SJCRH30 (cell line): ENCODE results near the gene TMEM175. TPM values are rescaled to one million over a fixed set of nuclear protein-coding genes. Genes with fewer than 3 reads are reported as not detected.

Experiments used
- DNase-seq, 2 experiments: peaks; one replicate each; pipeline ENCODE4 v3.0.0-alpha.2; 2015 to 2020
- H3K27ac ChIP-seq: fragments of 250-450 bp; sonication (Bioruptor Pico); 2 replicates; pipeline ENCODE4 v1.5.1; 2020; ENCODE audit warnings: mild to moderate bottlenecking, moderate library complexity
- H3K27me3 ChIP-seq: fragments of 250-450 bp; sonication (Bioruptor Pico); 2 replicates; pipeline ENCODE4 v1.5.1; 2020; ENCODE audit warnings: mild to moderate bottlenecking, moderate library complexity
- H3K36me3 ChIP-seq: fragments of 250-450 bp; sonication (Bioruptor Pico); 2 replicates; pipeline ENCODE4 v1.5.1; 2020; ENCODE audit warnings: mild to moderate bottlenecking, moderate library complexity
- H3K4me1 ChIP-seq: fragments of 250-450 bp; sonication (Bioruptor Pico); 2 replicates; pipeline ENCODE4 v1.5.1; 2020; ENCODE audit warnings: mild to moderate bottlenecking, moderate library complexity
- H3K4me3 ChIP-seq: fragments of 250-450 bp; sonication (Bioruptor Pico); 2 replicates; pipeline ENCODE4 v1.5.1; 2020; ENCODE audit warnings: mild to moderate bottlenecking, moderate library complexity
- H3K9me3 ChIP-seq: fragments of 250-450 bp; sonication (Bioruptor Pico); replicated peaks from 2 replicates; pipeline ENCODE4 v1.5.1; 2020; ENCODE audit warnings: mild to moderate bottlenecking, moderate library complexity
- total RNA-seq: library from RNA; depleted of rRNA; stranded (reverse); fragments of >200 nt; shearing (Covaris generic); gene quantifications from 2 replicates; pipeline ENCODE4 v1.2.3, GENCODE V29; 2014

The TMEM175 gene
- total RNA-seq, 1 experiment from 2014 or later = 6.8 TPM

- no peaks in the 10 kb centered on the region for H3K4me1 ChIP-seq
- H3K27ac ChIP-seq = no peak overlapping the region
- H3K36me3 ChIP-seq = no peaks in the 10 kb centered on the region
- no peak overlapping the region for H3K4me3 ChIP-seq
- H3K9me3 ChIP-seq = no peaks in the 10 kb centered on the region
- H3K27me3 ChIP-seq = no peaks in the 10 kb centered on the region
- DNase-seq = peak in 1 of 2 experiments; percentile 26
Observed at GRCh38 chr4:985123-985830, 53.0 kb downstream of the TMEM175 start.

GRCh38 chr4:986428-986878, 54.2 kb downstream of the TMEM175 start:
- H3K36me3 ChIP-seq = no peaks in the 10 kb centered on the region
- no peaks in the 10 kb centered on the region for H3K27me3 ChIP-seq
- H3K27ac ChIP-seq = no peak overlapping the region
- H3K4me1 ChIP-seq = no peaks in the 10 kb centered on the region
- peak overlapping the region; percentile 60 for H3K4me3 ChIP-seq
- DNase-seq = no peak
- no peaks in the 10 kb centered on the region for H3K9me3 ChIP-seq

- peak; percentile 83 to 87 for DNase-seq
- H3K9me3 ChIP-seq = no peaks in the 10 kb centered on the region
- H3K4me3 ChIP-seq = peak within 1 kb of the TSS; percentile 60
- no peaks in the 10 kb centered on the region for H3K27me3 ChIP-seq
- H3K36me3 ChIP-seq = no peaks in the 10 kb centered on the region
- H3K27ac ChIP-seq = no peak within 1 kb of the TSS
- H3K4me1 ChIP-seq = no peaks in the 10 kb centered on the region
Observed at GRCh38 chr4:986879-987623, 54.8 kb downstream of the TMEM175 start, which contains the start of gene IDUA. TSS of gene IDUA (plus strand) at chr4:987044. CDS start at chr4:987085, 41 bp downstream.

- Histone ChIP-seq H3K27ac (no peak overlapping the region), H3K4me3 (peak overlapping the region; percentile 60), H3K4me1 (no peaks in the 10 kb centered on the region), H3K9me3 (no peaks in the 10 kb centered on the region), H3K27me3 (no peaks in the 10 kb centered on the region), H3K36me3 (no peaks in the 10 kb centered on the region)
- DNase-seq = no peak
Observed at GRCh38 chr4:987624-988513, 55.6 kb downstream of the TMEM175 start.

GRCh38 chr4:988726-989721, 56.8 kb downstream of the TMEM175 start:
- no peaks in the 10 kb centered on the region for H3K27me3 ChIP-seq
- no peak for DNase-seq
- H3K27ac ChIP-seq = no peak overlapping the region
- H3K9me3 ChIP-seq = no peaks in the 10 kb centered on the region
- H3K36me3 ChIP-seq = no peaks in the 10 kb centered on the region
- no peak overlapping the region for H3K4me3 ChIP-seq
- no peaks in the 10 kb centered on the region; the same call in 1 of the 2 replicates for H3K4me1 ChIP-seq

- H3K4me1 ChIP-seq = no peaks in the 10 kb centered on the region; the same call in 1 of the 2 replicates
- no peaks in the 10 kb centered on the region for H3K36me3 ChIP-seq
- H3K27me3 ChIP-seq = no peaks in the 10 kb centered on the region
- DNase-seq = no peak
- no peak overlapping the region for H3K4me3 ChIP-seq
- H3K9me3 ChIP-seq = no peaks in the 10 kb centered on the region
- no peak overlapping the region for H3K27ac ChIP-seq
Observed at GRCh38 chr4:989722-990471, 57.6 kb downstream of the TMEM175 start.

- Histone ChIP-seq H3K27me3 (no peaks in the 10 kb centered on the region), H3K4me3 (no peak overlapping the region), H3K36me3 (no peaks in the 10 kb centered on the region), H3K27ac (no peak overlapping the region), H3K9me3 (no peaks in the 10 kb centered on the region), H3K4me1 (no peaks in the 10 kb centered on the region; the same call in 1 of the 2 replicates)
- no peak for DNase-seq
Observed at GRCh38 chr4:990746-991367, 58.6 kb downstream of the TMEM175 start.

GRCh38 chr4:991451-992296, 59.4 kb downstream of the TMEM175 start:
- Histone ChIP-seq H3K9me3 (no peaks in the 10 kb centered on the region), H3K36me3 (no peaks in the 10 kb centered on the region), H3K4me1 (no peaks in the 10 kb centered on the region; the same call in 1 of the 2 replicates), H3K27me3 (no peaks in the 10 kb centered on the region), H3K27ac (no peak overlapping the region), H3K4me3 (no peak overlapping the region)
- no peak for DNase-seq

- Histone ChIP-seq H3K36me3 (no peaks in the 10 kb centered on the region), H3K4me3 (no peak overlapping the region), H3K27me3 (no peaks in the 10 kb centered on the region; the same call in 1 of the 2 replicates)
Observed at GRCh38 chr4:992297-993110, 60.2 kb downstream of the TMEM175 start.

GRCh38 chr4:993111-994029, 61.1 kb downstream of the TMEM175 start, which contains the start of gene SLC26A1:
TSS of gene SLC26A1 (minus strand) at chr4:993404. CDS start at chr4:991703, 1,701 bp downstream.
- Histone ChIP-seq H3K9me3 (no peaks in the 10 kb centered on the region), H3K4me1 (no peaks in the 10 kb centered on the region; the same call in 1 of the 2 replicates), H3K27ac (no peak within 1 kb of the TSS), H3K4me3 (no peak within 1 kb of the TSS), H3K27me3 (peaks cover 5% of the 10 kb centered on the region; the same call in 1 of the 2 replicates), H3K36me3 (no peaks in the 10 kb centered on the region)
- DNase-seq = no peak

More at GRCh38 chr4:992297-993110, 60.2 kb downstream of the TMEM175 start:
- no peaks in the 10 kb centered on the region; the same call in 1 of the 2 replicates for H3K4me1 ChIP-seq
- no peaks in the 10 kb centered on the region for H3K9me3 ChIP-seq
- DNase-seq = no peak
- H3K27ac ChIP-seq = no peak overlapping the region
